GM19025 (cell line): ENCODE results near the gene CNR2.
"Not testable (repeated sequence)": the region's sequence is repeated elsewhere in the genome, so short reads cannot be mapped to it uniquely, and the experiment has no call there.

ENCODE experiments used
- ATAC-seq: cut with Tn5 transposase; IDR thresholded peaks from one replicate; pipeline ENCODE4 v1.9.1; 2021; ENCODE audit warnings: mild to moderate bottlenecking, low read depth, moderate library complexity; ENCODE audit not compliant: unreplicated experiment

CNR2 gene

GRCh38 chr1:23838401-23838866 lies 74.7 kb downstream of the CNR2 start:
- no peak for ATAC-seq

GRCh38 chr1:23837908-23838307 lies 75.3 kb downstream of the CNR2 start:
- ATAC-seq, result no peak

DNA sequence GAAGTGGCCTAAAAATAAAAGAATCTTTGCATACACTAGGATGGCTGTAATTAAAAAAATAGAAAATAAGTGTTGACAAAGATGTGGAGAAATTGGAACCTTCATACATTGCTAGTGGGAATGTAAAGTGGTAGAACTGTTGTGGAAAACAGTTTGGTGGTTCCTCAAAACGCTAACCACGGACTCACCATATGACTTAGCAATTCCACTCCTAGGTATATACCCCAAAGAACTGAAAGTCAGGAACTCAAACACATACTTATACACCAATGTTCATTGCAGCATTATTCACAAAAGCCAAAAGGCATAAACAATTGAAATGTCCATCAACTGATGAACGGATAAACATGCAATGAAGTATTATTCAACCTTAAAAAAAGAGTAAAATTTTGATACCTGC lies 77.1 kb downstream of the CNR2 start:
- ATAC-seq, result no peak

DNA sequence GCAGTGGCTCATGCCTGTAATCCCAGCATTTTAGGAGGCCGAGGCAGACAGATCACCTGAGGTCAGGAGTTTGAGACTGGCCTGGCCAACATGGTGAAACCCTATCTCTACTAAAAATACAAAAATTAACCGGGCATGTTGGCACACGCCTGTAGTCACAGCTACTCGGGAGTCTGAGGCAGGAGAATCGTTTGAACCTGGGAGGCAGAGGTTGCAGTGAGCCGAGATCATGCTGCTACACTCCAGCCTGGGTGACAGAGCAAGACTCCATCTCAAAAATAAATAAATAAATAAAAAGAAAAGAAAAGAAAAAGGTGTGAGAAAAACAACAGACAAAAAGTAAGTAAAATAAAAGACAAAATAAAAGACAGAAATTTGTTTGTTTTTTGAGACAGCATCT lies 79.0 kb downstream of the CNR2 start:
- ATAC-seq, result not testable (repeated sequence)

DNA sequence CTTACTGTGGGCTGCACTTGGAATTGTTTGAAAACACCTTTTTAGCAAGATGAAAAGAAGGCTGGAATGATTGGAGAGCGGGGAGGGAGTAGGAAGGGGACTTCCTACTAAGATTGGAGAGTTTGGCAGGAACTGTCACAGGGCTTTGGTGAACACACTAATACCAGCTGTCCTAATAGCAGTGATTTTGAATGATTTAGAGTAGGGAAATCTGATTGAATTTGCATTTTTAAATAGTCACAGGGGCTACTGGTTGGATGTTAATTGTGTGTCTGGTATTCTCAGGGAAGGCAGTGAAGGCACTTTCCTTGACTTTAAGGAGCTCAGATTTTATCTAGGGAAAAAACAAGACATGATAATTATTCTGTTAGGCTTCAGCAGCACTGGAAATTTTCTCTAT lies 85.4 kb downstream of the CNR2 start:
- ATAC-seq, result no peak

DNA sequence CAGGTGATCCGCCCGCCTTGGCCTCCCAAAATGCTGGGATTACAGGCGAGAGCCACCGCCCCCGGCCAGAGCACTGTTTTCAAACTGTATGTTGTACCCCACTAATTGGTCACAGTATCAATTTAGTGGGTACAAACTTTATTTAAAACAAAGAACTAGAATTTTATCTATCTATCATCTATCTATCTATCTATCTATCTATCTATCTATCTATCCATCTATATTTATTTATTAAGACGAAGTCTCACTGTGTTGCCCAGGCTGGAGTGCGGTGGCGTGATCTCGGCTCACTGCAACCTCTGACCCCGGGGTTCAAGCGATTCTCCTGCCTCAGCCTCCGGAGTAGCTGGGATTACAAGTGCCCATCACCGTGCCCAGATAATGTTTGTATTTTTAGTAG lies 86.6 kb downstream of the CNR2 start:
- not testable (repeated sequence) for ATAC-seq

- no peak for ATAC-seq
Measured at GRCh38 chr1:23825762-23826522, 87.2 kb downstream of the CNR2 start.

GRCh38 chr1:23825076-23825761 lies 87.9 kb downstream of the CNR2 start, which contains the start of gene HMGCL:
TSS of gene HMGCL (minus strand) at chr1:23825429. CDS start at chr1:23825415, 14 bp downstream.
- ATAC-seq, result peak; percentile 75

DNA sequence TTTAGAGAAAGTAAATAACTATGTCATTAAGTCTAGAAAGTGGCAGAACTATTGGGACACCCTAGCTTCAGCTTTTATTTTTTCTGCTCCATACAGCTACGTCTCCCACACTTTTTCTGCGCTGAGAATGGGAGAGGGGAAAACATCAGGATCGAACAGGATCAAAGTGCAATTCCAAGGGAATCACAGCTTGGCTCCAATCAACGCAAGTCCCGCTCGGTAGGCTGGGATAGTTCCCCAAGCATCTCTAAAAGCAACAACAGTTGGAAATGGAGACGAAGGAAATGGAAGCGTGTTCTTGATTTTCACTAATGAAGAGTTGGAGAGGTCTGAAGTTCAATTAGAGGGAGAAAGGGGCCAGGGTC lies 88.5 kb downstream of the CNR2 start:
- ATAC-seq, result no peak

DNA sequence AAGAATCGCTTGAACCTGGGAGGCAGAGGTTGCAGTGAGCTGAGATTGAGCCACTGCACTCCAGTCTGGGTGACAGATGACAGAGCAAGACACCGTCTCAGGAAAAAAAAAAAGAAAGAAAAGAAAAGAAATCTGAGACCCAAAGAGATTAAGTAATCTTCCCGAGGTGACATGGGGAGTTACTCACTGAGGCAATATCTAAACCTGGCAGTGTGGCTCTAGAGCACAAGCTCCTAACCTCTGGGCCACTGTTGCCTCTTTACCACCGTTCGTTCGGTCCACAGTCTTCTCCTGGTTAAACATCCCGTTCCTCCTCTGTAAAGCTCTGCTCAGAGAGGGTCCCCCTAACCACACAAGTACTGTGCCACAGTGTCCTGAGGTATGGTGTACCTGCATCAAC lies 89.4 kb downstream of the CNR2 start:
- ATAC-seq, result no peak
